HG03108 (cell line): ENCODE measurements around the gene GPR62.

Source experiments
- ATAC-seq: cut with Tn5 transposase; IDR thresholded peaks from one replicate; pipeline ENCODE4 v1.9.1; 2021; ENCODE audit warnings: moderate library complexity; ENCODE audit not compliant: unreplicated experiment

GPR62 gene

DNA sequence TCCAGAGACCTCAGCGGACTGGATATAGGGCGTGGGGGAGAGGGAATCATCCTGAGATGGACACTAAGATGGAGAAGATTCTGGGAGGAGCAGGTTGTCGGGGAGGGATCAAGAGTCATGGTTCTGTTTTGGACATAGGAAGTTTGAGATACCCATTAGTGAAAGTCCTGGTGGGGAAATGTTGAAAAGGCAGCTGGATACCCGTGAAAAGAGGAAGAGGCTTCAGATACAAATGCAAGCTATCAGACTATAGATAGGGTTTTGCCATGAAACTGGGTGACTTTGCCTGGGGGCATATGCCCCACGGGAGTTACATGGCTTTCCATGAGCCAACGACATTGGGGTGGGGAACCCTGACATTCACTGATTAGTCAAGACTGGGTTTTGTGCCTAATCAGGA, 1.1 kb upstream of the GPR62 start:
- ATAC-seq: no peak

DNA sequence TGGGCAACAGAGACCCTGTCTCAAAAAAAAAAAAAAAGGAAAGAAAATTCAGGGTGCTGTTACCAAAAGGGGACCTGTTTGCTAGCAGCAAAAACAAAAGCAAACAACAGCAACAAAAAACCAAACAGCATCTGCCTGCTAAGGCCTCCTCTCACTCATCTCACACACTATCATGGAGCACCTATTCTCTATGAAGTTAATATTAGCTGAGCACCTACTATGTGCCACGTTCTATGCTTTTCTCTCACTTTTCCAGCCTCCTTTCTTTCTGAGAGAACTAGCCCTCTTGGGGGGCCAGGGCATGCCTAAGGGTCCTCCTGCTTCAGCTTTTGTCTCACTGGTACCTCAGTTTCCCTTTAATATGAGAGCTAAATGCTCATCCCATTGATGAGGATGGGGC, 468 bp upstream of the GPR62 start:
- ATAC-seq: no peak

DNA sequence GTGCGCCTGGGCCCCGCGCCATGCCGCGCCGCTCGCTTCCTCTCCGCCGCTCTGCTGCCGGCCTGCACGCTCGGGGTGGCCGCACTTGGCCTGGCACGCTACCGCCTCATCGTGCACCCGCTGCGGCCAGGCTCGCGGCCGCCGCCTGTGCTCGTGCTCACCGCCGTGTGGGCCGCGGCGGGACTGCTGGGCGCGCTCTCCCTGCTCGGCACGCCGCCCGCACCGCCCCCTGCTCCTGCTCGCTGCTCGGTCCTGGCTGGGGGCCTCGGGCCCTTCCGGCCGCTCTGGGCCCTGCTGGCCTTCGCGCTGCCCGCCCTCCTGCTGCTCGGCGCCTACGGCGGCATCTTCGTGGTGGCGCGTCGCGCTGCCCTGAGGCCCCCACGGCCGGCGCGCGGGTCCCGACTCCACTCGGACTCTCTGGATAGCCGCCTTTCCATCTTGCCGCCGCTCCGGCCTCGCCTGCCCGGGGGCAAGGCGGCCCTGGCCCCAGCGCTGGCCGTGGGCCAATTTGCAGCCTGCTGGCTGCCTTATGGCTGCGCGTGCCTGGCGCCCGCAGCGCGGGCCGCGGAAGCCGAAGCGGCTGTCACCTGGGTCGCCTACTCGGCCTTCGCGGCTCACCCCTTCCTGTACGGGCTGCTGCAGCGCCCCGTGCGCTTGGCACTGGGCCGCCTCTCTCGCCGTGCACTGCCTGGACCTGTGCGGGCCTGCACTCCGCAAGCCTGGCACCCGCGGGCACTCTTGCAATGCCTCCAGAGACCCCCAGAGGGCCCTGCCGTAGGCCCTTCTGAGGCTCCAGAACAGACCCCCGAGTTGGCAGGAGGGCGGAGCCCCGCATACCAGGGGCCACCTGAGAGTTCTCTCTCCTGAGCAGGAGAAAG, 951 bp downstream of the GPR62 start:
- peak; percentile 53 for ATAC-seq

GRCh38 chr3:51957520-51958205, 2.5 kb downstream of the GPR62 start:
- no peak for ATAC-seq

GRCh38 chr3:51958603-51959521, 3.7 kb downstream of the GPR62 start:
- no peak for ATAC-seq

DNA sequence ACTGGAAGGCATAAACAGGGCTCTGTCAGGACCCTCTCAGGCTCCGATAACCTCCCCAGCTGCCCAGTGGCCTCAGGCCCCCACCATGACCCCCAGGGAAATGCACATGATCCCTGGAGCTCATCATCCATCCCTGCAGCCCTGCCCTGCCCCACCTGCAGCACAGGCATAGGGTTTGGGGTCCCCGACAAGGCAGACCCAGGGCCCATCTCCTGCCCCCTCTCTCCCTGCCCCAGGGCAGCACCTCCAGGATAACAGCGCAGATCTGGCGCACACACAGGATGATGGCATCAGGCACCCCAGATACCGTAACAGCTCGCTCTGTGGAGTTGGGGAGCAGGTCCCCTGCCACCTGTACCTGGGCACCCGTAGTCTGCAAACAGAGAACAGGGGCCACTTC, 4.5 kb downstream of the GPR62 start:
- no peak for ATAC-seq

- no peak for ATAC-seq
Measured at GRCh38 chr3:51960386-51960785, 5.2 kb downstream of the GPR62 start.

DNA sequence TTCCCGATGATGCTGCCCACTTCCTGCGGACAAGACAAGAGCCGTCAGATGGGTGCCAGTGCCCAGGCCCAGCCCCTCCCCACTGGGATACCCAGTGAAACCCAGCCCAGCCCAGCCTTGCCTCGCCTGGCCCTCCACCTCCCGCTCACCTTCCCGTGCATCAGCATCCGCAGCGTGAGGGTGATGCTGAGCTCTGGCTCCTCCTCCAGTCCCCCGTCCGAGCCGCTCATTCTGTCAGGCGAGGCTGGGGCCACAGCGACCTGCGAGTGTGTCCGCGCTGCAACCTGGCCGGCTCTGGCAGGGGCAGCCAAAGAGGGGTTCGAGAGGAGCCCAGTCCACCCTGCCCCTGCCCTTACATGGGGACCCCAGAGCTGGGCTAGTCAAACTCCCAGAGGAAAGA, 5.8 kb downstream of the GPR62 start:
- ATAC-seq: no peak

DNA sequence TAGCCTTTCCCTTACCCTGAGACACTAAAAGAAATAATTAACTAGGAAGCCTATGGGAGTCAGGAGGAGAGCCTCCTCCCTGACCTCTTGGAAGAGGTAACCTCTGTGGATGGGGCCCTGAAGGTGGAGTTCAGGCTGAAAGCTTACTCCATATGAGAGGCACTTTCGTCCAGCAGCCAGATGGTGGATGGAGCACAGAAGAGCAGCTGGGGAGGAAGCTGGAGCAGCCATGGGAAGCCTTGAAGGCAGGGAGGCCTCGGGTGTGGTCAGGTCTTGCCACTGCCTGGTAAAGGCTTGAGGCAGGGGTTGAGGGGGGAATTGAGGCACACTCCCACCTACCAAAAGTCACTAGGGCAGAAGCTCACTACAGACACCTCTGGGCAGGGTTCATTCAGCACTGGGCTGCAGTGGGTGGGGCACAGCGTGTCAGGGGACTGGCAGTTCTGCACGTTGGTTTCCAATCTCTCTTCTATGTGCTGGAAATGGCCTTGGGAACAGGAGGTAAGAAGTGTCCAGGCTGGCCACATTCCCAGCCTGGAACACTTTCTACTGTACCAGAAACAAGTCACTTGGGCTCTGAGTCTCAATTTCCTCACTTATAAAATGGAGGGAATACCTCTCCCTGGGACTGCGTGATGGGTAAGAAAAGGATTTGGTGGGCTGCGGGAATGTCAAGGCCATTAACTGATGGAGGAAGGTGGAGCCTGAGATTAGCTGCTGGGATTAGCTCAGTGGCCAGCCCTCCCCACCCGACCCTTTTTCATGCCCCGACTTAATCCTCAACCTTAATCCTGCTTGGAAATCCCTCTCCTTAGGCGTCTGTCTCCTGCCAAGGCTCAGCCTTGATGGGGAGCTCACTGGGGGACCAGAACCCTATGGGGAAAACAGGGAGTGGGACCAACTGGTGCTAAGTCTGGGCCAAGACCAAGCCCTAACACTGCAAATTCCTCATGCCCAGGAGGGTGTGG, 6.7 kb downstream of the GPR62 start:
- no peak for ATAC-seq

DNA sequence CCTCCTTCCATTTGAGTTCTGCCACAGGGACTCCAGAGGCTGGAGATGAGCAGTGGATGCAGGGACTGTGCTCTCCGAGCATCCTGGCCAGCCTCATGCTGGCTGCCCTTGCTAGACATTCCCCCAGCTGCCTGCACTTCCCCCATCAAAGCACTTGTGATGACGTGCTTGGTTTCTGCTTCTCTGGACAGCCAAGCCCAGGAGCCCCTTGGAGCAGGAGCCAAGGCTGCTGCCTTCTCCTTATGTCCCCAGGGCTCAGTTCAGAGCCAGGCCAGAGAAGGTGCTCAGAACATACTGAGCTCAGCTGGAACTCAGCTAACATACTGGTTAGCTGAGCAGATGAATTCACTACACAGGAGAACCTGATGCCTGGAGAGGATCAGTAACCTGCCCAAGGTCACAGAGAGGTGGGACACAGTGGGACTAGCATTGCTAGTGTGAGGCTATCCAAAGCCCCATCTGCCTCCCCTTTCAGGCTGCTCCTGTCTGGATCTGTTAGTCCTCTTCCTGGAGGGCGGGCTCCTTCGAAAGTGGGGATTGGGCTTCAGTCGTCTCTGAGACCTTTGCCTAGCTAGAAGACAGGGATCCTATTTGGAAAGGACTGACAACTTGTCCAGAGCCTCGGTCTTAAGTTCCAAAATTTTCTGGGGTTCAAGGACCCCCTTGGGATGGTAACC, 7.8 kb downstream of the GPR62 start:
- ATAC-seq: no peak

- no peak for ATAC-seq
Measured at GRCh38 chr3:51963951-51964451, 8.8 kb downstream of the GPR62 start.

- no peak for ATAC-seq
Measured at GRCh38 chr3:51964521-51964920, 9.3 kb downstream of the GPR62 start.

- ATAC-seq: no peak
Measured at GRCh38 chr3:51966016-51966415, 10.8 kb downstream of the GPR62 start.

DNA sequence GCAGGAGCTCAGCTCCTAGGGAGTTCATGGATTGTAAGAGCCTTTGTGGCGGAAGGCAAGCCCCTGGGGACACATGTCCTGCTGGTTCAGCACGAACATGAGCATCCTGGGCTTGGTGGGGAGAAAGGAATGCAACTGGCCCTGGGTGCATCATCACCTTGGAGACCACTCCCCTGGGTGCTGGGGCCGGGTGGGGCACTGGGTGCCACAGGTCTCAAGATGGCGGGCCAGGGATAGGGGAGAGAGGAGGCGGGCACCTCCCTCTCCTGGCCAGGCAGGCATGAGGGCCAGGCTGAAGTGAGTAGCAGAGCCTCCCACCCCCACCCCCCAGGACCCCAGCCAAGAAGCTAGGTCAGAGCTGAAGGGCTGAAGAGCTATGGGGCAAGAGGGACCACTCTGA, 11.3 kb downstream of the GPR62 start:
- ATAC-seq: no peak

DNA sequence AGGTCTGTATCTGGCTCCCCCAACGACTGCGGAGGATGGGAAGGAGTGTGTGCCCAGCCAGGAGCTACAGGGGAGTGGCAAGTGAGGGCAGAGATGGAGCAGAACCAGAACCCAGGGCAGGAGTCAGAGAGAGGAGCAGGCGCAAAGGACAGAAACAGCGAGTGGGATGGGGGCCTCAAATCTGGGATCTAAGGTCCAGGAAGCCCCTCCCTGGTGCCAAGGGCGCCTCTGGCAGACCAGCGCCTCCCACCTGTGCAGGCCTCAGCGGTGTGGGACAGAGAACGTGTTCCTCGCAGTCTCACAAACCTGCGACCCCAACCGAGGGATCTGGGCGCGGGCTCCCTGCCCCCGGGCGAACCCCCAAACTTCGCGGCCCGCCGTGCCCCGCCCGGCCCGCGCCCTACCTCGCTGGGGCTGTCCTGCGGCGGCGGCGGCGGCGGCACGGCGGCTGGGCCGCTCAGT, 11.8 kb downstream of the GPR62 start:
- no peak for ATAC-seq

GRCh38 chr3:51967384-51968169, 12.4 kb downstream of the GPR62 start, which contains the start of gene PCBP4:
TSS of gene PCBP4 (minus strand) at chr3:51967454. CDS start at chr3:51961240, 6,214 bp downstream.
- ATAC-seq: no peak

DNA sequence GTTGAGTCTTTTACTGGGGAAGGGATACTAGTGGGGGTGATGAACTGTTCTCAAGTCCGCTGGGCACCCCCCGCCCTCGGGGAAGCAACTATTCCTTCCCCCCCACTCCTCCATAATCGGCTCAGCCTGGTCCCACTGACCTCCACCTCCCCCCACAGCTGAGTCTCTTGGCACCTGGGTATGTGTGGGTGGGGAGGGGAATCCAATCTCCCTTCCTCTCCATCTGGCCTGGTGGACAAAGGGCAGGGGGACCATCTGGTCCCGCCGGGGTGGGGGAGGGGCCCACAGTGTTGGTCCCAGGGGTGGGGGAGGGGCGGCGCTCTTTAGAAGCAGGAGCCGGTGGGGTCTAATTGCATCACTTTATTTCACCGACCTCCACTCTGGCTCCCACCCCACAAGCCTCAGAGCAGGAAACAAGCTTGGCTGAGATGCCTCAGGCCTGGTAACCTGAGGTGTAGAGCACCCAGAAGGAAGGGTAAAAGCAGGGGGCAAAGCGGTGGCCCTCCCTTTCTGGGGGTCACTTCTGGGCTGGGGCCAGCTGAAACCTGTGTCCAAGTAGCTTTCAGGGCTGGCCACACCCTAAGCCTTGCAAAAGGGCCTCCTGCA, 13.1 kb downstream of the GPR62 start:
- ATAC-seq: no peak
